ENCODE data around the gene IPO7. TPM values are rescaled to one million over a fixed set of nuclear protein-coding genes. Genes with fewer than 3 reads are reported as not detected.
"Not testable (repeated sequence)": the region's sequence is repeated elsewhere in the genome, so short reads cannot be mapped to it uniquely, and the experiment has no call there.

The IPO7 gene
- total RNA-seq, 4 donors from 2014 or later = 126 to 150 (median 136) TPM

GRCh38 chr11:9351321-9351881, 33.1 kb upstream of the IPO7 start:
- no peak overlapping the region for H3K27ac ChIP-seq
- H3K27me3 ChIP-seq = no peaks in the 10 kb centered on the region
- WGBS, 2 donors (ENCODE audit: low coverage in 1 of 2) = 65 to 68% methylated on average over 3 to 6 of the region's 6 CpGs
- H3K4me1 ChIP-seq = no peaks in the 10 kb centered on the region
- no peak for ATAC-seq
- TF ChIP-seq EP300 (IDR thresholded peaks at IDR 0.05) = no peak
- TF ChIP-seq CTCF (IDR thresholded peaks at IDR 0.05) = no peak
- TF ChIP-seq POLR2A (IDR thresholded peaks at IDR 0.05) = no peak
- no peak for TF ChIP-seq POLR2AphosphoS5 (IDR thresholded peaks at IDR 0.05)
- no peaks in the 10 kb centered on the region for H3K36me3 ChIP-seq
- no peak overlapping the region for H3K4me3 ChIP-seq
- no peaks in the 10 kb centered on the region for H3K9me3 ChIP-seq

GRCh38 chr11:9357041-9357440, 27.4 kb upstream of the IPO7 start:
- Histone ChIP-seq H3K9me3 (no peaks in the 10 kb centered on the region), H3K4me1 (peaks cover 0 to under 1% (median 0%) of the 10 kb centered on the region in 3 donors), H3K4me3 (no peak overlapping the region), H3K27me3 (no peaks in the 10 kb centered on the region), H3K27ac (no peak overlapping the region), H3K36me3 (no peaks in the 10 kb centered on the region)
- ATAC-seq = no peak
- no peak for TF ChIP-seq EP300 (IDR thresholded peaks at IDR 0.05)
- TF ChIP-seq POLR2AphosphoS5 (IDR thresholded peaks at IDR 0.05) = no peak
- no peak for TF ChIP-seq POLR2A (IDR thresholded peaks at IDR 0.05)
- no peak for TF ChIP-seq CTCF (IDR thresholded peaks at IDR 0.05)
- WGBS, 2 donors (ENCODE audit: low coverage in 1 of 2) = 86 to 96% methylated on average over 4 of the region's 4 CpGs

- 99 to 100% methylated on average over 2 to 9 of the region's 13 CpGs for WGBS, 2 donors (ENCODE audit: low coverage in 1 of 2)
- not testable (repeated sequence) for H3K27ac ChIP-seq, ATAC-seq, H3K27me3 ChIP-seq, H3K4me3 ChIP-seq, H3K36me3 ChIP-seq, H3K9me3 ChIP-seq
- H3K4me1 ChIP-seq = peaks cover 0 to 27% (median 13%) of the 10 kb centered on the region in 3 donors
Observed at GRCh38 chr11:9360862-9361622, 23.4 kb upstream of the IPO7 start.

- Histone ChIP-seq H3K27ac (peak overlapping the region in 3 of 4 donors; percentile 97 to 99 (median 98)), H3K4me3 (no peak overlapping the region), H3K36me3 (no peaks in the 10 kb centered on the region), H3K9me3 (no peaks in the 10 kb centered on the region), H3K27me3 (no peaks in the 10 kb centered on the region), H3K4me1 (peaks cover 0 to 27% (median 13%) of the 10 kb centered on the region in 3 donors)
- ATAC-seq = no peak
- TF ChIP-seq POLR2AphosphoS5 (IDR thresholded peaks at IDR 0.05) = no peak
- no peak for TF ChIP-seq EP300 (IDR thresholded peaks at IDR 0.05)
- no peak for TF ChIP-seq POLR2A (IDR thresholded peaks at IDR 0.05)
- no peak for TF ChIP-seq CTCF (IDR thresholded peaks at IDR 0.05)
- WGBS, 2 donors (ENCODE audit: low coverage in 1 of 2) = 43 to 50% methylated on average over 2 of the region's 2 CpGs
Observed at GRCh38 chr11:9362393-9362863, 22.0 kb upstream of the IPO7 start.

- TF ChIP-seq POLR2A (IDR thresholded peaks at IDR 0.05) (peak in 1 of 2 donors; percentile 71), POLR2AphosphoS5 (IDR thresholded peaks at IDR 0.05) (peak; percentile 97), EP300 (IDR thresholded peaks at IDR 0.05) (peak; percentile 19), CTCF (IDR thresholded peaks at IDR 0.05) (peak in 3 of 4 experiments; percentile 0 to 25 (median 20))
- 12 to 30% methylated on average over 1 to 5 of the region's 64 CpGs for whole genome bisulfite sequencing, 2 donors (ENCODE audit: low coverage in 1 of 2)
Observed at GRCh38 chr11:9363954-9364912, 20.2 kb upstream of the IPO7 start.

More at GRCh38 chr11:9363954-9364912, 20.2 kb upstream of the IPO7 start:
- H3K27ac ChIP-seq = peak overlapping the region; percentile 93 to 99 (median 98)
- peaks cover 0 to 27% (median 13%) of the 10 kb centered on the region in 3 donors for H3K4me1 ChIP-seq
- no peaks in the 10 kb centered on the region for H3K36me3 ChIP-seq
- H3K27me3 ChIP-seq = no peaks in the 10 kb centered on the region
- H3K9me3 ChIP-seq = no peaks in the 10 kb centered on the region
- peak overlapping the region; percentile 43 to 56 for H3K4me3 ChIP-seq
- ATAC-seq = peak; percentile 100
